ENCODE measurements around the gene UBR4. TPM values are rescaled to one million over a fixed set of nuclear protein-coding genes. Genes with fewer than 3 reads are reported as not detected.
"Not testable (repeated sequence)": the region's sequence is repeated elsewhere in the genome, so short reads cannot be mapped to it uniquely, and the experiment has no call there.

The UBR4 gene
- total RNA-seq, 1 donor from 2014 or later, result 156 TPM

GRCh38 chr1:19220080-19220846, 10.2 kb upstream of the UBR4 start:
- no peak for DNase-seq (ENCODE audit: low spot score)

- no peak for DNase-seq (ENCODE audit: low spot score)
Observed at GRCh38 chr1:19219451-19219850, 9.4 kb upstream of the UBR4 start.

- not testable (repeated sequence) for DNase-seq (ENCODE audit: low spot score)
Observed at GRCh38 chr1:19216585-19216984, 6.5 kb upstream of the UBR4 start.

GRCh38 chr1:19213580-19213979, 3.5 kb upstream of the UBR4 start:
- no peak for DNase-seq (ENCODE audit: low spot score)

GRCh38 chr1:19212167-19212566, 2.1 kb upstream of the UBR4 start:
- DNase-seq (ENCODE audit: low spot score), result no peak

- no peak for DNase-seq (ENCODE audit: low spot score)
Observed at GRCh38 chr1:19210772-19211549, 895 bp upstream of the UBR4 start.

GRCh38 chr1:19209439-19209989, 552 bp downstream of the UBR4 start:
- no peak for DNase-seq (ENCODE audit: low spot score)

GRCh38 chr1:19208710-19209438, 1.2 kb downstream of the UBR4 start:
- DNase-seq (ENCODE audit: low spot score), result no peak

GRCh38 chr1:19206947-19207346, 3.1 kb downstream of the UBR4 start:
- DNase-seq (ENCODE audit: low spot score), result no peak

GRCh38 chr1:19205845-19206244, 4.2 kb downstream of the UBR4 start:
- DNase-seq (ENCODE audit: low spot score), result no peak

GRCh38 chr1:19205403-19205802, 4.7 kb downstream of the UBR4 start:
- DNase-seq (ENCODE audit: low spot score), result no peak

- DNase-seq (ENCODE audit: low spot score), result no peak
Observed at GRCh38 chr1:19204446-19205266, 5.4 kb downstream of the UBR4 start.

GRCh38 chr1:19203440-19203839, 6.6 kb downstream of the UBR4 start:
- DNase-seq (ENCODE audit: low spot score), result no peak

- no peak for DNase-seq (ENCODE audit: low spot score)
Observed at GRCh38 chr1:19202396-19202795, 7.7 kb downstream of the UBR4 start.

- DNase-seq (ENCODE audit: low spot score), result no peak
Observed at GRCh38 chr1:19199969-19200604, 10.0 kb downstream of the UBR4 start.

GRCh38 chr1:19199329-19199968, 10.6 kb downstream of the UBR4 start:
- no peak for DNase-seq (ENCODE audit: low spot score)

- DNase-seq (ENCODE audit: low spot score), result no peak
Observed at GRCh38 chr1:19198820-19199219, 11.2 kb downstream of the UBR4 start.

- DNase-seq (ENCODE audit: low spot score), result no peak
Observed at GRCh38 chr1:19197845-19198244, 12.2 kb downstream of the UBR4 start.

GRCh38 chr1:19196331-19196730, 13.7 kb downstream of the UBR4 start:
- no peak for DNase-seq (ENCODE audit: low spot score)

GRCh38 chr1:19193004-19193403, 17.1 kb downstream of the UBR4 start:
- no peak for DNase-seq (ENCODE audit: low spot score)
